Measurements from ENCODE around the gene KCNJ4.

DNA sequence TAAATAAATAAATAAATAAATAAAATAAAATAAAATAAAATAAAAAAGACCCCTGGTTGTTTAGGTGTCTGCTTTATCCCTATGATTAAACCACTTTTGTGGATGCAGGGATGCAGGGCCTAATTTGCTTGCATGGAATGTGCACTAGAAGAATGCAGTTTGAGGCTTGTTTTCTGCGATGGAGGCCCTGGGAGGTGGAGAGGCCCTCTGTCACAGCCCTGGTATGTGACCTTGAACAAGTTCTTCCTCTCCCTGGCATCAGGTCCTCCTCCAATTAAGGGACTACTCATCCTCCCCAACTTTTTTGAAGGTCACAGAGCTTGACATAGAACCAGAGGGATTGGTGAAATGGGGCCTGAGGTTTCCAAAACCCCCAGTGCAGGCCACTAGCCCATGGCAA is 22.7 kb downstream of the KCNJ4 start:
- no peak for TF ChIP-seq PATZ1 (tag by site-specific recombination; IDR thresholded peaks at IDR 0.05)
- no peak for TF ChIP-seq YY1 (tag by site-specific recombination; IDR thresholded peaks at IDR 0.05)
- TF ChIP-seq, protein P1, sequence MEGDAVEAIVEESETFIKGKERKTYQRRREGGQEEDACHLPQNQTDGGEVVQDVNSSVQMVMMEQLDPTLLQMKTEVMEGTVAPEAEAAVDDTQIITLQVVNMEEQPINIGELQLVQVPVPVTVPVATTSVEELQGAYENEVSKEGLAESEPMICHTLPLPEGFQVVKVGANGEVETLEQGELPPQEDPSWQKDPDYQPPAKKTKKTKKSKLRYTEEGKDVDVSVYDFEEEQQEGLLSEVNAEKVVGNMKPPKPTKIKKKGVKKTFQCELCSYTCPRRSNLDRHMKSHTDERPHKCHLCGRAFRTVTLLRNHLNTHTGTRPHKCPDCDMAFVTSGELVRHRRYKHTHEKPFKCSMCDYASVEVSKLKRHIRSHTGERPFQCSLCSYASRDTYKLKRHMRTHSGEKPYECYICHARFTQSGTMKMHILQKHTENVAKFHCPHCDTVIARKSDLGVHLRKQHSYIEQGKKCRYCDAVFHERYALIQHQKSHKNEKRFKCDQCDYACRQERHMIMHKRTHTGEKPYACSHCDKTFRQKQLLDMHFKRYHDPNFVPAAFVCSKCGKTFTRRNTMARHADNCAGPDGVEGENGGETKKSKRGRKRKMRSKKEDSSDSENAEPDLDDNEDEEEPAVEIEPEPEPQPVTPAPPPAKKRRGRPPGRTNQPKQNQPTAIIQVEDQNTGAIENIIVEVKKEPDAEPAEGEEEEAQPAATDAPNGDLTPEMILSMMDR (tag by site-specific recombination; IDR thresholded peaks at IDR 0.05), result no peak
- TF ChIP-seq ZNF169 (tag by site-specific recombination; IDR thresholded peaks at IDR 0.05), result no peak
